GM21381 (cell line): ENCODE results near the gene GRID2.

Experiments
- ATAC-seq: cut with Tn5 transposase; IDR thresholded peaks from one replicate; pipeline ENCODE4 v1.9.1; 2021; ENCODE audit warnings: mild to moderate bottlenecking, moderate library complexity; ENCODE audit not compliant: unreplicated experiment

Gene GRID2

GRCh38 chr4:92677805-92678204 is 374.0 kb downstream of the GRID2 start:
- ATAC-seq, result no peak

DNA sequence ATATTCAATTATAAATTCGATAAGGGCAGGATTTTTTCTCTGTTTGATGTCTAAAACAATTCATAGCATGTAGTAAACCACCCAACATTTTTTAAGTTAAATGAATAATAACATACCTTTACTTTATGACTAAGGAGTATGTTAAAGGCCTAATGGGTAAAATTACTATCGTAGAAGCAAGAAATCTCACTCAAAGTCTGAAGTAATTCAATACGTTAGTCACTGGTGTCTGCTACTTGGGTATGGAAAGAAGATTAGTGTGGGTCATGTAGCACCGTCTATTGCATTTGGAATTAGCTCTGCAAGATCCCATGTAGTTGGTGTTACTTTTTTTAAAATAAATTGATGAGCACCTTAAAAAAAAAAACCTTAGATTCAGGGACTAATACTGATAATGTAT is 374.5 kb downstream of the GRID2 start:
- ATAC-seq, result no peak

GRCh38 chr4:92679149-92679548 is 375.4 kb downstream of the GRID2 start:
- no peak for ATAC-seq

DNA sequence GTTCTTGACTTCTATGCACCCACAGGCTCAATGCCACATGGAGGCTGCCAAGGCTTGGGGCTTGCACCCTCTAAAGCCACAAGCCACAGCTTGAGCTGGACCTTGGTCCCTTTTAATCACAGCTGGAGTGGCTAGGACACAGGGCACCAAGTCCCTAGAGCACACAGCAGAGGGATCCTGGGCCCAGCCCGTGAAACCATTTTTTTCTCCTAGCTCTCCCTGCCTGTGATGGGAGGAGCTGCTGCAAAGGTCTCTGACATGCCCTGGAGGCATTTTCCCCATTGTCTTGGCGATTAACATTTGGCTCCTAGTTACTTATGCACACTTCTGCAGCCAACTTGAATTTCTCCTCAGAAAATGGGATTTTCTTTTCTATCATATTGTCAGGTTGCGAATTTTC is 410.9 kb downstream of the GRID2 start:
- no peak for ATAC-seq

DNA sequence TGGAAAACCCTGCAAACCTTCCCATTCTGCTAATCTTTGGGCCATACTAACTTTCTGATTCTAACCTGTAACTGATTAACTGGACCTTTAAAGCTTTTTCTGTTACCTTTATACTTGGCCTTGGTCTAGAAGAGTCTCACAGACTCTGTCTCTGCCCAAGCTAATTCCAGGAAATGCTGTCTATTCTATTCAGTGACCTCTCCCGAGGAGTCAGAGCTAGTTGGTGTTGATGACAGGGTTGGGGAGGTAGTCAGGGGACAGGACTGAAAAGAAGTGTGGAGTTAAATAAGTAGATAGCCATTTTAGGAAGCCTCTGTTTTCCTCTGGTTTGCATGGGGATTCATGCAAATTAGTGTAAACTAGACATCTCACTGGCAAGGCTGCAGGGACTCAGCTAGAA is 429.5 kb downstream of the GRID2 start:
- ATAC-seq, result no peak

DNA sequence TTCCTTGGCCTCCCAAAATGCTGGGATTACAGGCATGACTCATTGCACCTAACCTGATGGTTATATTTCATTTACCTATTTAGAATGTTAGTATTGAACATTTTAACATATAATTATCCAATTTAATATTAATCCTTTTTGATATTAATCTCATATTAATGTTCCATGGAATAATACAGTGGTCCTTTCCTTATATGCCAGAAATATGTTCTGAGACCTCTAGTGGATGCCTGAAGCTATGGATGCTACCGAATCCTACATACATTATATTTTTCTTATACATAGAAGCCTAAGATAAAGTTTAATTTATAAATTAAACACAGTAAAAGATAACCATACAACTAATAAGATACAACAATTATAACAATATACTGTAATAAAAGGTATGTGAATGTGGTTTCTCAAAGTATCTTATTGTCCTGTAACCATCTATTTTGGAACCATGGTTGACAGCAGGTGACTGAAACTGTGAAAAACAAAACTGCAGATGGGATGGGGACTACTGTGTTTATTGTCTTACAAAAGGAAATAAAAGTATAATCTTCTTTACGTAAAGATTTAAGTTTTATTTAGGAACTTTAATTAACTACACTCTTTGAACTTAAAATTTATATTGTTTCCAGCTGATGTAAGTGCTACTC is 431.4 kb downstream of the GRID2 start:
- no peak for ATAC-seq

DNA sequence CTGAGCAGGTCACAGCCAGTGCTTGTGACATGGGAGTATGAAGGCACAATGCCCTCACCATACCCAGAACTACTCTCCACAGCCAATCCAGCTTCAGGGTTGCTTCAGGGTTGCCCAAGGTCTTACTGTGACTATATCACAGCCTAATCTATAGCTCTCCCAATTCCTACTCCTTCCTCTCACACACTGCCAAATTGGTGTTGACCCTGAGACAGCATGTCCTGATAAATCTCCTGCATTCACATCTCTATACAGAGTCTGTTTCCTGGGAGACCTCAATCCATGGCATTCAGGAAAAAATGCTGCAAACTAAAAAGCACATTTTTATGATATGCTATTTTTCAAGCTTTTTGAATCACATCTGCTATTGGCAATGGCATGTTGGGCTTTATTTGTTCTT is 456.7 kb downstream of the GRID2 start:
- no peak for ATAC-seq

DNA sequence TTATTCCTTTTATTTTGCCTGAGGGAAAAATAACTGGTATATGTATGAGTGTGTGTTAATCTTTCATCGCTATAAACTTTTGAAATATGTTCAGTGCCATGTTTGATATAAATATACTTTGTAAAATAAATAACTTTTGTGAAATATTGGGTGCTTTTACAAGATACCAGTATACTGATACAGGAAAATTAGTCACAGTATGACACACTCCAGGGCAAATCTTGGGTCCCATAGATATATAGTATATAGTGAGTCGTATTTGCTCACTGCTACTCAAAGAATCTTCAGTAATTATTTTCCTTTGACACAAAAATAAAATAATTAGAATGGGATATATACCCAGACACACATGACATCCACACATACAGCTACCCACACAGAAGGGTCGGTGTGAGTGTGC is 472.3 kb downstream of the GRID2 start:
- ATAC-seq, result no peak

GRCh38 chr4:92789741-92790140 is 486.0 kb downstream of the GRID2 start:
- no peak for ATAC-seq

DNA sequence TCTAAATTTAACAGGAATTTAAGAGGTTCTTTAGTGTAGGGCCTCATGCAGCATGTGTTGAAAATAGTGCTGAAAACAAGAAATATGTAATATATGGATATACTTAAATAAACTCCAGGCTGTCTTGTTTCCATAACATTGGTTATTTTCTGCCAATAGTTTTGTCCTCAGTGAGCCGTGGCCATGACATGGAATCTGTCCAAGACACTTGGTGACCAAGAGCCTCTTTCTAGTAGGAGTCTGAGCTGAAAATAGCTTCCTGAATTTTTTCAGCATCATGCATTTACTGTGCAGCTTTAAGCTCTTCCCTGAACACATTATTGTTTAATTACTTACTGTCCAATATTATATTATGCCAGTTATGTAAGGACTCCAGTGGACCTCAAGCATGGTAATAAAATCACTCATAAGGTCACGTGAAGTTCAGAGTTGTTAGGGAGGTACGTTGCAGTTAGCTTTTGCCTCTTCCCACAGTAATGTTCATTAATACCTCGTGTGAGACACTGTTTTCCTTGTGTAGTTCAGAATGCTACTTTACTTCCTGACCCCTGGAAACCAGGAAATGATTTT is 488.2 kb downstream of the GRID2 start:
- ATAC-seq, result no peak

GRCh38 chr4:92809381-92809780 is 505.6 kb downstream of the GRID2 start:
- ATAC-seq, result no peak

GRCh38 chr4:92812652-92813051 is 508.9 kb downstream of the GRID2 start:
- ATAC-seq, result no peak

DNA sequence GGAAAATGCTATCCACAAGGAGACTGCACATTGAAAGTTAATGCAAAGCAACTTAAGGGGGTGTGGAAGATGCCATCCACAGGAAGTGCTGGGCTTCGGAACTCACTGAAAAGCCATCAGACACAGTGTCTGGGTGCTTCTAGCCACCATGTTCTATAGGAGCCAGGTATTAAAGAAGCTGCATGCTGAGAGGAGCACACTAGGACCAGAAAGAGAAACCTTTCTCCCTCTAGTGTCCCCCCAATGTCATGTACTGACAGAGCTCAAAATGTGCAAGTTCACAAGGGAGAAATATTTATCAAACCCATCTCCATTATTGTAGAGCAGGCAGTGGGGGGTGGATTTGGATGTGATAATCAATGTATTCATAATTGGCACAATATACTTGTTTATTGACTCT is 510.9 kb downstream of the GRID2 start:
- no peak for ATAC-seq

- no peak for ATAC-seq
These were observed 521.5 kb downstream of the GRID2 start for GRCh38 chr4:92825256-92825655.

- ATAC-seq, result no peak
These were observed 522.0 kb downstream of the GRID2 start for GRCh38 chr4:92825791-92826190.

DNA sequence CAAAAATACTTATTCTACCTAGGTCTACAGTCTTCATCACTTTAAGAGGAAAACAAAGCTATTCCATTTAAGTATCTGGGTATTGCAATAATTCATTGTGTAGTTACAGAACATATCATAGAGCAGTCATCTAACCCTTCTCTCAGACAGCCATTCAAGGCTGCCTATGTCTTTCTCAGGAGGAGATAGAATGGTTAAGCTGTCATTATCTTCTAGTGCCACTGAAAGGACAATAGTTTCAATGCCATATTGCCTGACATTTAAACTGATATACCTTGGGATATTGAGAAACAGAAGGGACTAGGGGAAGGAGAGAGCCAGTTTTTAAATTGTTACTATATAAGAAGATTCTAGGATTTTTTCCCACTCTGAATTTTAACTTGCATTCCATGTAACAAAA is 527.0 kb downstream of the GRID2 start:
- ATAC-seq, result no peak

GRCh38 chr4:92840880-92841279 is 537.1 kb downstream of the GRID2 start:
- ATAC-seq, result no peak

DNA sequence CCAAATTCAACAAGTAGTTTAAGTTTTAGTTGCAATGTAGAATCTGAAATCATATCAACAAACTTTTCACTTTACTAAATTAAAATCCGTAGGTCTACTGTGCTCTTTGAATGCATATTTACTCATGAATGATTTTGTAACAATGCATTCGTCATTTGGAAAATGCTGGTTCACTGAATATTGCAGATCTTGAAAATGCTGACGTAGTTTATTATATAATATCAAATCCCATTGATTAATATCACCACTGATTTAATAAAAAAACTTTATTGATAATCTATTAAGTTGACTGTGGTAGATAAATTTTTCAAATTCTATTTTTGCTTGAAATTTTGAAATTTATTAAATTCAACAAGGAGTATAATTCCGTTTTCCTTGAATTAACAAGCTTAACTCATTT is 540.0 kb downstream of the GRID2 start:
- ATAC-seq, result no peak

- no peak for ATAC-seq
These were observed 543.3 kb downstream of the GRID2 start for GRCh38 chr4:92847026-92847425.

GRCh38 chr4:92862509-92862908 is 558.7 kb downstream of the GRID2 start:
- no peak for ATAC-seq

DNA sequence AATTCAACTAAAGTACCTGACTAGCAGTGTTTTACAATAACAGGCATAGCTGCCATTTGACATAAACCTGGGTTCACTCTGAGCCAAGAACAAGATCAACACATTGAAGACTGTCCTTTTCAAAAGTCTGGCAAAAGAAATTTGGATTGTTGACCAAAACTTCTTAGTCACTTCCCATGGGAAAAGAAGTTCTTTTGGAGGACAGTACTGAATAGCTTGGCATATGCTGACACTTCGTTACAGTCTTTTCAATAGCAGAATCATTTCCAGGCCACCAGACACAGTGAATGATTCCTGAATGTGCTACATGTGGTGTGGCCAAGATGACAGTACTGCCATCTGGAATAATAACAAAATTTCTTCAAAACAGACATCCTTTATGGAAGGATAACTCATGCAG is 560.3 kb downstream of the GRID2 start:
- ATAC-seq, result no peak

DNA sequence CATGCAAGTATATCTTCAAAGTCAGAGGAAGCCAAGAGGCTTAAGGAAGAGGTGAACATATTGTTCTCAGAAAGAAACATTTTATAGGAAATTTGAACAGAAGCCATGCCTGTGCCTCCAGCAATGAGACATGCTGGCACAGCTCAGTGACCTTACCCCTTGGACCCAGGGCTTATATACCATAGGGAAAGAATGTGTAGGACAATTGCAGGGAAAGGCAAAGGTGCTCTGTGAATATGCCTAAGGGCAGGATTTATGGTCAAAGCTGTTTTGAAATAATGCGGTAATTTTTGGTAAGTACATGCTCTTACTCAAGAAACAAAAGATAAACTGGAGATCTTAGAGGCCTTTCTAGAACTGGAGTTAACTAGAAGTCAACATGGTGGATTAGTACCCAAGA is 568.8 kb downstream of the GRID2 start:
- no peak for ATAC-seq

GRCh38 chr4:92885632-92886031 is 581.9 kb downstream of the GRID2 start:
- no peak for ATAC-seq
